GM18502 (cell line): ENCODE results near the gene MT1G.
A peak's percentile ranks its signal among the peaks of the same experiment; 100 is the strongest.
"Not testable (repeated sequence)": the region's sequence is repeated elsewhere in the genome, so short reads cannot be mapped to it uniquely, and the experiment has no call there.

Source experiments
- ATAC-seq: cut with Tn5 transposase; IDR thresholded peaks from one replicate; pipeline ENCODE4 v1.9.1; 2021; ENCODE audit warnings: mild to moderate bottlenecking; ENCODE audit not compliant: unreplicated experiment, poor library complexity

The MT1G gene

GRCh38 chr16:56669005-56669839 is 1.4 kb upstream of the MT1G start, which contains the start of gene MT1H:
TSS of gene MT1H (plus strand) at chr16:56669814. CDS start at chr16:56669885, 71 bp downstream.
- ATAC-seq: no peak

GRCh38 chr16:56665286-56666261 is 2.3 kb downstream of the MT1G start:
- not testable (repeated sequence) for ATAC-seq

GRCh38 chr16:56664506-56664905 is 3.4 kb downstream of the MT1G start:
- ATAC-seq: no peak

GRCh38 chr16:56662357-56663354 is 5.2 kb downstream of the MT1G start:
- ATAC-seq: no peak

GRCh38 chr16:56658327-56658875 is 9.5 kb downstream of the MT1G start:
- no peak for ATAC-seq

GRCh38 chr16:56657555-56658326 is 10.1 kb downstream of the MT1G start, which contains the start of gene MT1F:
TSS of gene MT1F (plus strand) at chr16:56657959. CDS start at chr16:56658059, 100 bp downstream.
- no peak for ATAC-seq

- ATAC-seq: no peak
Measured at GRCh38 chr16:56653218-56653617, 14.6 kb downstream of the MT1G start.

GRCh38 chr16:56652600-56652999 is 15.3 kb downstream of the MT1G start:
- ATAC-seq: no peak

GRCh38 chr16:56651586-56651985 is 16.3 kb downstream of the MT1G start, which contains the start of gene MT1B:
TSS of gene MT1B (plus strand) at chr16:56651886. CDS start at chr16:56651954, 68 bp downstream.
- no peak for ATAC-seq

- ATAC-seq: no peak
Measured at GRCh38 chr16:56649820-56650219, 18.0 kb downstream of the MT1G start.

- ATAC-seq: no peak
Measured at GRCh38 chr16:56649271-56649670, 18.6 kb downstream of the MT1G start.

- ATAC-seq: no peak
Measured at GRCh38 chr16:56647641-56648431, 20.0 kb downstream of the MT1G start.

GRCh38 chr16:56645838-56646237 is 22.0 kb downstream of the MT1G start:
- ATAC-seq: no peak

- ATAC-seq: no peak
Measured at GRCh38 chr16:56645311-56645710, 22.6 kb downstream of the MT1G start.

GRCh38 chr16:56643833-56644232 is 24.0 kb downstream of the MT1G start:
- no peak for ATAC-seq

- peak; percentile 64 for ATAC-seq
Measured at GRCh38 chr16:56643080-56643778, 24.6 kb downstream of the MT1G start.

- no peak for ATAC-seq
Measured at GRCh38 chr16:56641166-56641565, 26.7 kb downstream of the MT1G start.
